Kidney (tissue), 14 donors: ENCODE results near the gene RAPGEF5. TPM values are rescaled to one million over a fixed set of nuclear protein-coding genes. Genes with fewer than 3 reads are reported as not detected.

Experiments used
- DNase-seq, 5 donors: peaks; one replicate each; pipeline ENCODE4 v3.0.0-alpha.2; 2013 to 2020
- FAIRE-seq: peaks from 2 replicates; lab custom pipeline; 2012; peaks lifted over from hg19 to GRCh38; lab: Jason Lieb, UNC
- H3K27ac ChIP-seq, 2 donors: one replicate each; pipeline ENCODE4 v1.7.0; 2013; ENCODE audit warnings: low read depth in 2 of 2, low read length in 2 of 2, inconsistent platforms in 1 of 2
- H3K27me3 ChIP-seq: one replicate; pipeline ENCODE4 v1.7.1; 2013; ENCODE audit warnings: low read length, inconsistent platforms; ENCODE audit not compliant: control insufficient read depth, insufficient read depth
- H3K36me3 ChIP-seq, 3 donors: one replicate each; pipeline versions ENCODE4 v1.7.0 to v1.7.1; 2013; ENCODE audit warnings: low read length in 3 of 3, control low read depth in 1 of 3, inconsistent platforms in 1 of 3; ENCODE audit not compliant: insufficient read depth in 3 of 3, control insufficient read depth in 2 of 3
- H3K4me1 ChIP-seq, 3 donors: one replicate each; pipeline versions ENCODE4 v1.7.0 to v1.7.1; 2013; ENCODE audit warnings: low read length in 3 of 3, inconsistent platforms in 1 of 3, low read depth in 1 of 3; ENCODE audit not compliant: control insufficient read depth in 2 of 3, insufficient read depth in 2 of 3
- H3K4me3 ChIP-seq, 3 donors: one replicate each; pipeline versions ENCODE4 v1.7.0 to v1.8.1; 2013; ENCODE audit warnings: low read length in 3 of 3, control low read depth in 1 of 3, inconsistent platforms in 1 of 3
- H3K9ac ChIP-seq, 3 donors: one replicate each; pipeline versions ENCODE4 v1.7.0 to v1.7.1; 2013; ENCODE audit warnings: low read length in 3 of 3, control low read depth in 1 of 3, inconsistent platforms in 1 of 3
- H3K9me3 ChIP-seq, 3 donors: one replicate each; pipeline versions ENCODE4 v1.7.0 to v1.7.1; 2013; ENCODE audit warnings: low read length in 3 of 3, control low read depth in 1 of 3, inconsistent platforms in 1 of 3; ENCODE audit not compliant: control insufficient read depth in 2 of 3, insufficient read depth in 1 of 3
- intact Hi-C: fragments of 100-400 bp; cut with DNase I; formaldehyde crosslinking; loops from one replicate; pipeline ENCODE4 v1.11.1; 2022
- polyA plus RNA-seq: library from polyadenylated mRNA; stranded (reverse); fragments of 350-450 nt; fragmentation: Illumina TruSeq; extraction: RNeasy Lipid Tissue Mini Kit (QIAGEN cat#74804); gene quantifications from one replicate; pipeline ENCODE4 v1.2.3, GENCODE V29; 2014; ENCODE audit warnings: low read depth, low replicate concordance; ENCODE audit not compliant: insufficient read depth
- total RNA-seq: library from RNA; stranded (reverse); fragmentation: NEBNext Ultra II Directional; extraction: Animal tissue kit (Norgen Biotek cat#: 25700); gene quantifications from one replicate; pipeline ENCODE4 v1.2.1, GENCODE V29; 2021
- TF ChIP-seq, protein P1 (sequence below): IDR thresholded peaks from 3 replicates; pipeline ENCODE4 v1.5.1; 2012; ENCODE audit warnings: mild to moderate bottlenecking, moderate library complexity, borderline replicate concordance; ENCODE audit not compliant: insufficient read depth; ENCODE audit errors: extremely low read depth
- donor health status: control.
- donor health status: control.
- donor health status: control.
- donor health status: control.
- donor health status: control.
- donor health status: DM: yes; HTN: yes; CAD: no.
- donor health status: Normal renal cell carcinoma (clear cell type).

RAPGEF5 gene
- total and polyA plus RNA-seq, 2 donors from 2014 or later = 3.9 to 67.8 TPM

GRCh38 chr7:22403344-22403743, 46.4 kb upstream of the RAPGEF5 start:
- Histone ChIP-seq H3K9me3 (no peaks in the 10 kb centered on the region), H3K4me3 (no peak overlapping the region), H3K27me3 (no peaks in the 10 kb centered on the region), H3K36me3 (no peaks in the 10 kb centered on the region), H3K27ac (no peak overlapping the region), H3K4me1 (no peaks in the 10 kb centered on the region), H3K9ac (no peak overlapping the region)
- intact Hi-C loops = no loop called here
- DNase-seq (no peak), FAIRE-seq (no peak)
- TF ChIP-seq, protein P1, sequence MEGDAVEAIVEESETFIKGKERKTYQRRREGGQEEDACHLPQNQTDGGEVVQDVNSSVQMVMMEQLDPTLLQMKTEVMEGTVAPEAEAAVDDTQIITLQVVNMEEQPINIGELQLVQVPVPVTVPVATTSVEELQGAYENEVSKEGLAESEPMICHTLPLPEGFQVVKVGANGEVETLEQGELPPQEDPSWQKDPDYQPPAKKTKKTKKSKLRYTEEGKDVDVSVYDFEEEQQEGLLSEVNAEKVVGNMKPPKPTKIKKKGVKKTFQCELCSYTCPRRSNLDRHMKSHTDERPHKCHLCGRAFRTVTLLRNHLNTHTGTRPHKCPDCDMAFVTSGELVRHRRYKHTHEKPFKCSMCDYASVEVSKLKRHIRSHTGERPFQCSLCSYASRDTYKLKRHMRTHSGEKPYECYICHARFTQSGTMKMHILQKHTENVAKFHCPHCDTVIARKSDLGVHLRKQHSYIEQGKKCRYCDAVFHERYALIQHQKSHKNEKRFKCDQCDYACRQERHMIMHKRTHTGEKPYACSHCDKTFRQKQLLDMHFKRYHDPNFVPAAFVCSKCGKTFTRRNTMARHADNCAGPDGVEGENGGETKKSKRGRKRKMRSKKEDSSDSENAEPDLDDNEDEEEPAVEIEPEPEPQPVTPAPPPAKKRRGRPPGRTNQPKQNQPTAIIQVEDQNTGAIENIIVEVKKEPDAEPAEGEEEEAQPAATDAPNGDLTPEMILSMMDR = no peak

- Histone ChIP-seq H3K27me3 (no peaks in the 10 kb centered on the region), H3K27ac (no peak overlapping the region), H3K9me3 (no peaks in the 10 kb centered on the region), H3K9ac (no peak overlapping the region), H3K4me3 (no peak overlapping the region), H3K36me3 (no peaks in the 10 kb centered on the region), H3K4me1 (no peaks in the 10 kb centered on the region)
- FAIRE-seq (no peak), DNase-seq (no peak)
- TF ChIP-seq, protein P1 = no peak
- intact Hi-C loops = no loop called here
These were observed 45.3 kb upstream of the RAPGEF5 start for GRCh38 chr7:22402250-22402649.

DNA sequence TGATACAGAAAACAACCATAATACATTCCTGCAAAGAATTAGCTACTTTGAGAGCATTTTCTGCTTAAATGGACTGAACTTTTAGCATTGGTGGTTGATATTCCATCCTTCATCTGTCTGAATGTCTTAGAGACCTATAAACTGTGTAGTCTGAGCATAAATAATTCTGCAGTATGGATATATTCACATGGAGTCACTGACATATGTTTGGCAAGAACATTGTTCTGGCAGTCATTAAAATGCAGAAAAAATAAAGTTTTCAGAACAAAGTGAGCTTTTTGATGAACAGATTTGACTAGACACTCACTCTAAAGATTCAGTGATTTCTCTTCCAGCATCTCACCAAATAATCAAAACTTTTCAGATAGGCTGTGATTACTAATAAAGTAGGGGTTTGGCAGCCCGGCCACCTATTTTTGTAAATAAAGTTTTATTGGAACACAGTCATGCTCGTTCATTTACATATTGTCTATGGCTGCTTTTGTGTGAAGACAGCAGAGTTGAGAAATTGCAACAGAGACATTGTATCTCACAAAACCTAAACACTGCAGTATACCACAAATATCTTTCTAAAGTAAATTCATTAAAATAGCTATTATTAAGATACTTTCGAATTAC, 44.1 kb upstream of the RAPGEF5 start:
- TF ChIP-seq, protein P1 = no peak
- intact Hi-C loops = no loop called here
- FAIRE-seq = no peak

More for the DNA sequence above, 44.1 kb upstream of the RAPGEF5 start:
- H3K9ac ChIP-seq = no peak overlapping the region
- H3K27ac ChIP-seq = no peak overlapping the region
- DNase-seq = no peak
- no peaks in the 10 kb centered on the region for H3K9me3 ChIP-seq
- no peaks in the 10 kb centered on the region for H3K27me3 ChIP-seq
- no peak overlapping the region for H3K4me3 ChIP-seq
- H3K36me3 ChIP-seq = no peaks in the 10 kb centered on the region
- no peaks in the 10 kb centered on the region for H3K4me1 ChIP-seq
